GM12892 (cell line): ENCODE results near the gene LCN10.

Experiments
- POLR2A ChIP-seq: IDR thresholded peaks from 2 replicates; pipeline ENCODE4 v1.6.1; 2011; ENCODE audit warnings: low read depth, low read length, control low read depth
- POLR2AphosphoS5 ChIP-seq: IDR thresholded peaks from 2 replicates; pipeline ENCODE4 v1.6.1; 2011; ENCODE audit warnings: low read depth, low read length, control low read depth
- TAF1 ChIP-seq: IDR thresholded peaks from 2 replicates; pipeline ENCODE4 v1.6.1; 2011; ENCODE audit warnings: low read depth, mild to moderate bottlenecking, control low read depth, low read length, borderline replicate concordance

- TF ChIP-seq POLR2A: no peak
- TF ChIP-seq POLR2AphosphoS5: no peak
- TF ChIP-seq TAF1: no peak
These were observed 14.6 kb upstream of the LCN10 start for GRCh38 chr9:136757328-136757727.
